NCI-H2107 treated with DMSO at 0.1 percent for 48 hours (cell line): ENCODE measurements around the gene HOXC4.

Source experiments
- DNase-seq: peaks from one replicate; lab custom pipeline; 2025; ENCODE audit not compliant: unreplicated experiment; lab: John Stamatoyannopoulos, UW

HOXC4 gene

DNA sequence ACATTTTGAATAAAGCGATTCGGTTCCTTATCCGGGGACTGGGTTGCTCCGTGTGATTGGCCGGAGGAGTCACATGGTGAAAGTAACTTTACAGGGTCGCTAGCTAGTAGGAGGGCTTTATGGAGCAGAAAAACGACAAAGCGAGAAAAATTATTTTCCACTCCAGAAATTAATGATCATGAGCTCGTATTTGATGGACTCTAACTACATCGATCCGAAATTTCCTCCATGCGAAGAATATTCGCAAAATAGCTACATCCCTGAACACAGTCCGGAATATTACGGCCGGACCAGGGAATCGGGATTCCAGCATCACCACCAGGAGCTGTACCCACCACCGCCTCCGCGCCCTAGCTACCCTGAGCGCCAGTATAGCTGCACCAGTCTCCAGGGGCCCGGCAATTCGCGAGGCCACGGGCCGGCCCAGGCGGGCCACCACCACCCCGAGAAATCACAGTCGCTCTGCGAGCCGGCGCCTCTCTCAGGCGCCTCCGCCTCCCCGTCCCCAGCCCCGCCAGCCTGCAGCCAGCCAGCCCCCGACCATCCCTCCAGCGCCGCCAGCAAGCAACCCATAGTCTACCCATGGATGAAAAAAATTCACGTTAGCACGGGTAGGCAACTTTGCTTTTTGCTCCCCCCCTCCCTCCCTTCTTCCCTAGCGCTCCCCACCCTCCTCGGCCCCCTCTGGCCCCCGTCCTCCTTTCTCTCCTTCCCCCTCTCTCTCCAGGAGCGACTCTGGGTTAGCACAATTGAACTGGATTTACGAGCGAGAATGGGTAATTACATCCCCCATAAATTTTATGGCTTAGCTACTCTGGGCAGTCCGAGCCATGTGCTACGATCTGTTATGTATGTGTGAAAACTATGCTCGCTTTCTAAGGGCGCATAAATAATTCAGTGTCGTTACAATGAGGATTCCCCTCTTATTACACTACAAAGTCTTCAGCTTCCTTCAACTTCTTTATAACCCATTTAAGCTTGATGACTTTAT lies at the start of gene HOXC4:
Gene HOXC4 (plus strand): TSS at position 85 of the 991 bp plus-strand sequence. CDS start 88 bp downstream, at position 173.
- DNase-seq, result no peak

DNA sequence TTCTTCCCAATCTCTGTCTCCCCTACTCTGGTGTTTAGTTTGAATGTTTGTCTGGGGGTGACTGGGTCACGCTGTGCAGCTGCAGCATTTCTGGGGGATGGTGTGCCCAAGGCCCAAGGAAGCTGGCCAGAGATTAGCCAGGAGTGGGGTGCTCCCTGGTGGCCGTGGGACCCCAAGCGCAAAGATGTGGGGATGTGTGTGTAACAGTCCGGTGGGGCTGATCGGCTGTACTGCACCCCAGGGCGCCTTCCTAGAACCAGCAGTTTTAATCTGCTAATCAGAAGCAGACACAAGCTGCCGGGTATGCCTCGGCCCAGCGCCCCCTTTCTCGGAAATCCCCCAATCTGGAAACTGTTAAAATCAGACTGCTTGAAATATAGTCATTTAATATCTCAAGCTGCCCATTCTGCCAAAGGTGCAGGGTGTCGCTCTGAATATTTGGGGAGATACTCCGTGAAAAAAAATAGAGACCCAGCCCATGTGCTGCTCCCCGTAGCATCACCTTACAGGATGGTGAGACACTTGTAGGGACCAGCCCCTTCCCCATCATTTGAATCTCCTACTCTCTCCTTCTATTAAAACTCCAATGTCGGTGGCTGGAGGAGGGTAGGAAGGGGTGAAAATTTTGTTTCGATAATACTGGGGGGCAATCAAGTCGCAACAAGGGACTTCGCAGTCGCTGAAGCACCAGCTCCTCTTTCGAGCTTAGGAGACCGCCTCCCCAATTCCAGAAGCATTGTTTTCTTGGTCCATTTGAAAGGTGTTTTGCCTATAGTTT lies 49.4 kb upstream of the HOXC4 start:
- no peak for DNase-seq

DNA sequence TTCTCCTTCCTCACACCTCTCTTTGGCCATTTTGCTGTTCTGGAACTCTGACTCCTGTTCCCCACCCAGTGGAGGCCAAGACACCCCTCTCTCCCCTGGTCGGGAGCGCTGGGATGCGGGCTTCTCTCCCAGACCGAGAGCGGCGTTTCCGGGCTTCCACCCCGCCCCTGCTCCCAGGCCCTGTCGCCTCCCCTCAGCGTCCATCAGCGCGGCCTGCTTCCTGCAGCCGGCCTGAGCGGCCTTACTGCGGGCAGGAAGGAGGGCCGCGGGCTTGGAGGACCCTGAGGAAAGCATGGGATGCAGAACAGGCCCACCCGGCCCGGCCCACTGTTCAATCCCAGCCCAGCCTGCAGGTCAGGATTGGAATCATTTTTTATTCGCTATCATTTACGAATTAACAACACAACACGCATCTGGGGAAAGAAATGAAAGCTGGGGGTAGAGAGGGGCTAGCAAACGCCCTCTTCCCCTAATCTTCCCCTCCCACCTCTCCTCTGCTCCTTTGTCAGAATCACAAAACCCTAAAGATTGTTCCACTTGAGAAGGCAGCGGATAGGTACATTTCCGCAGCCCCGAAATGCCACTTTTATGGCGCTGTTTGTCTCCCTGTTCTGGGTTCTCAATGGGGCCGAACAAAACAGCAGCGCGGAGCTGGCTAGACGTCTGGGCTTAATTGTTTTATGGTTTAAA lies 48.6 kb upstream of the HOXC4 start:
- DNase-seq, result no peak

- DNase-seq, result no peak
Measured at GRCh38 chr12:54005531-54005852, 48.1 kb upstream of the HOXC4 start.

GRCh38 chr12:54005853-54006558 lies 47.6 kb upstream of the HOXC4 start:
- peak; percentile 26 for DNase-seq

DNA sequence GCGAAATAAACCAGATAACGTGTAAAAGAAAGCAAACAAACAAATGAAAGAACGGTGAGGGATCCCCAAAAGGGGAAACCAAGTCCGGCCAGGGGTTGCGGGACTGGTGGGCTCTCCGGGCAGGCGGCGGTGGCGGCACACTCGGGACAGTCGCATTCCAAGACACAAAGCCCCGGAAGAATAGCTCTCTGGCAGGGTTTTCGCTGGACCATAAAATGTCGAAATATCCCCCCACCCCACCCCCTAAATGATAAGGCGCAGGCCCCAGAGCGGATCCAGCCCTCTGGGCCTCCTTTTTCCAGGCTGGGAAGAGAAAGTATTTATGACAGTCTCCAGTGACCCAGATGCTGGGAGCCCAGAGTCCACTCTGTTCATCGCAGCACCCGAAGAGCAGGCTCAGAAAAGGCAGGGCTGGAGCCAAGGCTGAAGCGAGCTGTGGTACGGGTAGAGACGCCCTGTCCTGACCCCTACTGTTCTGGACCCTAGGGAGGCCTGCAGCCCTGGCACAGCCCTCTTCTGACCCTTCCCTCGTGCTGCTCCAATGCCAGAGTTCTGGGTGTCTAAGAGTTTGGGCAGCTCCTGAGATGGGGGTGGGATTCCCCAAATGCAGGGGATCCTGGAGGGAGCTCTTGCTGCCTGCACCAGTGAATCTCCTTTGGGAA lies 46.9 kb upstream of the HOXC4 start:
- no peak for DNase-seq

- DNase-seq, result no peak
Measured at GRCh38 chr12:54007538-54008259, 45.9 kb upstream of the HOXC4 start.

- DNase-seq, result no peak
Measured at GRCh38 chr12:54008260-54008552, 45.4 kb upstream of the HOXC4 start.

DNA sequence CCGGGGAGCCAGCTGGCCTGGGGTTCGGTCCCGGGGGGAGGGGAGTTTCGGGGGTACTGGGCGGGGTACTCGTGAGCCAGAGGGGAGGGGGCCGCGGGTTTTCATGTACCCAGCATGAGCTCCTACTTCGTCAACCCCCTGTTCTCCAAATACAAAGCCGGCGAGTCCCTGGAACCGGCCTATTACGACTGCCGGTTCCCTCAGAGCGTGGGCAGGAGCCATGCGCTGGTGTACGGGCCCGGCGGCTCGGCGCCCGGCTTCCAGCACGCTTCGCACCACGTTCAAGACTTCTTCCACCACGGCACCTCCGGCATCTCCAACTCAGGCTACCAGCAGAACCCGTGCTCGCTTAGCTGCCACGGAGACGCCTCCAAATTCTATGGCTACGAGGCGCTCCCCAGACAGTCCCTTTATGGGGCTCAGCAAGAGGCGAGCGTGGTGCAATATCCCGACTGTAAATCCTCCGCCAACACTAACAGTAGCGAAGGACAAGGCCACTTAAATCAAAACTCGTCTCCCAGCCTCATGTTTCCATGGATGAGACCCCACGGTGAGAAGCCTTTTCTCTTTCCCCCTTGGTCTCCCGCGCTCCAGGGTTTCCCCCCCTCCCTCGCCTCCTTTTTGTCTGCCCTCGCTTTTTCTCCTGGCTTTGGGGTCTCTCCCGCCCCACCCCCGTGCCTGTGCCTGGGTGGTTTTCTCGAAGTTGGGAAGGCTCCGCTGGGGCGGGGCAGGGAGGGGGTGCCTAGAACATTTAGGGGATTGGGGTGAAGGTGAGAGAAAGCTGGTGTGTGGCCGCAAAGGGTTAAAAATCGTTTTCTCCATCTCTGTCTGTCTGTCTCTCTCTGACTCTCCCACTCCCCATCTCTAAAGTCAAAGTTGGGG lies 44.2 kb upstream of the HOXC4 start:
- no peak for DNase-seq

GRCh38 chr12:54010053-54010971 lies 43.3 kb upstream of the HOXC4 start:
- DNase-seq, result no peak

DNA sequence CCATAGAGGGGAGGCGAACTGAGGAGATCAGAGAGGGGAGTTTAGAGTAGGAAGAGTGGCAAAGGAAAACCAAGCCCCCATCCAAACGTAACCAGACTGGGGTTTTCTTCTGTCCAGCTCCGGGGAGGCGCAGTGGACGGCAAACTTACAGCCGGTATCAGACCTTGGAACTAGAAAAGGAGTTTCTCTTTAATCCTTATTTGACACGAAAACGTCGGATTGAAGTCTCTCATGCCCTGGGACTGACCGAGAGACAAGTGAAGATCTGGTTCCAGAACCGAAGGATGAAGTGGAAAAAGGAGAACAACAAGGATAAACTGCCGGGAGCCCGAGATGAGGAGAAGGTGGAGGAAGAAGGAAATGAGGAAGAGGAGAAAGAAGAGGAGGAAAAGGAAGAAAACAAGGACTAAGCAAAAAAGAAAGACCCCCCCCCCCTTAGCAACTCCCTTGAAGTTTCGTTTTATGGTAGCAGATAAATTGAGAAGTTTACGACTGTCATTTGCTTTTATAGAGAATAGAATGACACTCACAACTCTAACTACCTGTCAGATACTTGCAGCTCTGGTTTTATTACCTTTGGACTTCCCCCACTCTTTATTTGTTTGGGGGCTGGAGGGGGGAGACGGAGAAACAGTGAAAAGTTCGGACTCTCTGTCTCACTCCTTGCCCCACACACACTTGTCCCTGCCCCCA lies 42.5 kb upstream of the HOXC4 start:
- DNase-seq, result no peak

DNA sequence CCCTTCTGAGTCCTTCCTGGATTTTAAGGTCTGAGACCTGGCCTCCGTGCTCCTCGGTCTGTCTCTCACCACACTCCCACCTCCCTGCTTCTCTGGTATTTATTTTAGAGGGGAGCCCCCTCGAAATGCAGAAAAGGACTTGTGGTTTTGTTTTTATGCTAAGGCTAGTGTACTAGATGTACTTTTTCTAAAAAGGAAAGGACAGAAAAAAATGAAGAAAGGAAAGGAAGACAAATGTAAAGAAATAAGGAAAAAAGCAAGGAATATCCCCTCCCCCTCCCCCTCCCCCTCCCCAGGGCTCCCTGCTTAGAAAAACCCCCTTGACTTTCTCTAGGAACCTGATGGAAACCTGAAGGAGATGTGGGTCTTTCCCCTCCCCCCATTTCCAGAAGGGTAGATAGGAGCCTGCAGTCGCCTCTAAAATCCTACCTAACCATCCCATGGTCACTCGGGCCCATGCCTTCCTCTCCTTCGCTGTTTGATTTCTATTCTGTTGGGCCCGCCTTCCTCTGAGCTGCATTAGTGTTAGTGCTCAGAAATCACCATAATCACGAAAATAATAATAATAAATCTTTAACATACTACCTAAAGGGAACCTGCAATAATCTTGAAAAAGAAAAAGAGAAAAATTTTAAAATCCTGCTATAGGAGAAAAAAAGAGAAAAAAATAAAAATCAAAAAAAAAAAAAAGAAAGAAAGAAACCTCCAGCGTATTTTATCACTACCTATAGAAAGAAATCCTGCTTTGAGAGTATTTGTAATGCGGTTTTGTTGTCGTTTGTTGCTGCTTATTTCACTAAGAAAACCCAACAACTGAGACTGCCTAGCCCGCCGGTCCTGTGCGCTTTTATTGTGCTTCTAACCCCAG lies 41.7 kb upstream of the HOXC4 start:
- DNase-seq, result no peak

DNA sequence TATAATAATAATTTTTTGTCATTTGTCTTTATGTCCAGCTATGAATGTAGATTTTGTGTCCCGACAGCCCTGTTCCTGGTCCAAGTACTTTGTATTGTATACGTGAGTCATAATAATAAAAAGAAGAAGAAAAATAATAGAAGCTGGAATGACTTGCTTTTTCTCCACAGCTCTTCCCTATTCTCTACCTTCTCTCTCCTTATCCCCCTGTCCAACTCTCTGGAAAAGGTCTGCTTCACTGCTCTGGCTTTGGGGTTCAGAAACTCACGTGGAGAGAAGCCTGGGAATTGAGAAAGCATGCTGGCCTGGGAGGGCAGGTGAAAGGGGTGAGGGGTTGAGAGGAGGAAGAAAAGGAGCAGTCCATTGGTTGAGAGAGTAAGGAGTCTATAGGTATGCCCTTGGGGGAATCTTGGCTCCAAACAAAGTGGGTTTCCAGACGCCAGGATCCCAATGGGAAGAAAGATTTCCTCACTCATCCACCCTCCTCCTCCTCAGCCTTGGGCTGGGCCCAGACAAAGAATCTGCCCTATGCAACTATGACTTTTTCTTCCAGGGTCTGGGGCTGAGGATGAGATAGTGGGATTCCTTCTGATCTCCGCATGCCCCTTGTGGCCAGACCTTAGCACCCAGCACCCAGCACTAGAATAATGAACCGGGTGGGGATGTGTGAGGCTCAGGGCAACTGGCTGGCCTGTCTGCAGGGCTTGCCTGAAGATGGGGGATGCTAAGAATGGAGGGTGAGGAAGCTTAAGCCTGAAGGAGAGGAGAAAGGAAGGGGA lies 40.8 kb upstream of the HOXC4 start:
- no peak for DNase-seq

DNA sequence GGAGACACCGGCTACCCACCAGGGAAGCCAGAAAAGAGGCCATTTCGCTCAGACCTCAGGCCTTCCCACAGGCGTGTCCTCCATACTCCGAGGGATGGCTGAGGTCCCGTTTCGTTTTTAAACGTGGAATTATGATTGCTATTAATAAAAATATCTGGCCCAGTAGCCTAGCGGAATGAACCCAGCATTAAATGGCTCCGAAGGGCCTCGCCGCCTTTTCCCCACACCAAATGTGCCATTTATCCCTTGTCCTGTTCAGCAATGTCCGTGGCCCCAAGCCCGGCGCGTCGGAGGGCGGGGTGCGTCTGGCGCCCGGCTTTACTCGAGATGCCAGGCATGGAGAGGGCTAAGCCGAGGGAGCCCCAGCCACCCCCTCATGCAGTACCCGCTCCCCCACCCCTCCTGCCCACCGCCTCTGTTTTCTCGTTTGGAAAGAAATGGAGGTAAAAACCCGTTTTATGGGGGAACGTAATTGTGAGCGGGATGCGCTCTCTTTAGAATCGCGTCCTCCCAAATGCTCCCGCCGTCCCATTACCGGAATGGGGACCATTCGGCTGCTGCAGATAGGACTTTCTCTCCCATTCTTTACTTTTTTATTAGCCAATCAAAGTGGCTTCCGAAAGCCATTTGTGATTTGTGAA lies 39.1 kb upstream of the HOXC4 start:
- DNase-seq, result no peak
